H1 (cell line): Measurements from ENCODE around the gene CARD16. TPM values are rescaled to one million over a fixed set of nuclear protein-coding genes. Genes with fewer than 3 reads are reported as not detected.
A peak's percentile ranks its signal among the peaks of the same experiment; 100 is the strongest.

Experiments
- CTCF ChIA-PET: fragments of 300-600 bp; sonication (Branson Sonifier 250); formaldehyde crosslinking; loops from one replicate; lab custom pipeline; 2021; ENCODE audit not compliant: partially characterized antibody; lab: Charles Lee
- POLR2A ChIA-PET: fragments of 300-600 bp; sonication (Branson Sonifier 250); formaldehyde crosslinking; loops from one replicate; lab custom pipeline; 2021; ENCODE audit warnings: inconsistent platforms; ENCODE audit not compliant: partially characterized antibody; lab: Charles Lee
- DNase-seq, 2 experiments: peaks; one replicate each; pipeline versions ENCODE4 v3.0.0 to v3.0.0-alpha.2; 2010 to 2022; ENCODE audit warnings: low spot score in 2 of 2, low read depth in 1 of 2, mixed read lengths in 1 of 2
- FAIRE-seq: peaks from 2 replicates; lab custom pipeline; 2011; peaks lifted over from hg19 to GRCh38; lab: Jason Lieb, UNC
- H2AFZ ChIP-seq: 2 replicates; pipeline ENCODE4 v1.8.1; 2012; ENCODE audit warnings: low read length, inconsistent platforms
- H2AK5ac ChIP-seq: 2 replicates; pipeline ENCODE4 v1.6.1; 2013; ENCODE audit warnings: low read depth, low read length
- H2BK120ac ChIP-seq: replicated peaks from 2 replicates; pipeline ENCODE3; 2013; ENCODE audit warnings: low read depth, low read length, inconsistent platforms
- H2BK12ac ChIP-seq: 2 replicates; pipeline ENCODE4 v1.6.1; 2013; ENCODE audit warnings: low read depth, low read length
- H2BK15ac ChIP-seq: 2 replicates; pipeline ENCODE4 v1.6.1; 2013; ENCODE audit warnings: low read length
- H2BK20ac ChIP-seq: 2 replicates; pipeline ENCODE4 v1.6.1; 2013; ENCODE audit warnings: low read length
- H2BK5ac ChIP-seq: 2 replicates; pipeline ENCODE4 v1.6.1; 2013; ENCODE audit warnings: low read depth, low read length
- H3K14ac ChIP-seq: 2 replicates; pipeline ENCODE4 v1.6.1; 2013; ENCODE audit warnings: inconsistent platforms; ENCODE audit not compliant: insufficient read length
- H3K18ac ChIP-seq: 2 replicates; pipeline ENCODE4 v1.6.1; 2013; ENCODE audit warnings: low read length; ENCODE audit errors: extremely low read depth
- H3K23ac ChIP-seq: 2 replicates; pipeline ENCODE4 v1.6.1; 2013; ENCODE audit warnings: inconsistent platforms; ENCODE audit not compliant: insufficient read length
- H3K23me2 ChIP-seq: 2 replicates; pipeline ENCODE4 v1.6.1; 2013; ENCODE audit warnings: low read depth, low read length
- H3K27ac ChIP-seq: 2 replicates; pipeline ENCODE4 v1.6.1; 2011; ENCODE audit warnings: low read depth, low read length, inconsistent platforms
- H3K27me3 ChIP-seq, 4 experiments: replicated peaks in 1 of 4; 1 replicate in 1 of 4; 2 replicates in 3 of 4; pipeline versions ENCODE4 v1.6.1 to v1.8.1; 2011 to 2013; ENCODE audit warnings: low read length in 3 of 4, mild to moderate bottlenecking in 3 of 4, inconsistent platforms in 2 of 4, mixed read lengths in 2 of 4, moderate library complexity in 1 of 4; ENCODE audit not compliant: control insufficient read depth in 3 of 4, insufficient read depth in 3 of 4; ENCODE audit errors: extremely low read depth in 1 of 4
- H3K36me3 ChIP-seq, 4 experiments: 2 replicates each; pipeline versions ENCODE4 v1.6.1 to v1.8.1; 2011 to 2013; ENCODE audit warnings: mild to moderate bottlenecking in 4 of 4, low read length in 3 of 4, moderate library complexity in 2 of 4, control low read depth in 1 of 4, inconsistent platforms in 1 of 4; ENCODE audit not compliant: insufficient read depth in 4 of 4, control insufficient read depth in 2 of 4
- H3K4ac ChIP-seq: replicated peaks from 2 replicates; pipeline ENCODE3; 2013; ENCODE audit warnings: low read length, low read depth, mixed read lengths, inconsistent platforms; ENCODE audit not compliant: insufficient read length
- H3K4me1 ChIP-seq, 4 experiments: replicated peaks in 1 of 4; 1 replicate in 1 of 4; 2 replicates in 3 of 4; pipeline versions ENCODE4 v1.6.1 to v1.8.1; 2011 to 2013; ENCODE audit warnings: low read length in 3 of 4, inconsistent platforms in 2 of 4, mixed read lengths in 1 of 4; ENCODE audit not compliant: insufficient read depth in 4 of 4, control insufficient read depth in 3 of 4
- H3K4me2 ChIP-seq, 2 experiments: 2 replicates each; pipeline versions ENCODE4 v1.6.1 to v1.8.1; 2011 to 2013; ENCODE audit warnings: low read depth in 2 of 2, low read length in 2 of 2, control low read depth in 1 of 2, inconsistent platforms in 1 of 2, mild to moderate bottlenecking in 1 of 2; ENCODE audit not compliant: insufficient read depth in 1 of 2
- H3K4me3 ChIP-seq, 4 experiments: fragments of 200-600, 300-600 bp in 1 of 4; sonication (generic), shearing (Covaris generic), sonication (Bioruptor Twin) in 1 of 4; 2 replicates each; pipeline versions ENCODE4 v1.5.1 to v1.8.1; 2011 to 2016; ENCODE audit warnings: low read length in 4 of 4, low read depth in 3 of 4, control low read depth in 2 of 4, inconsistent platforms in 2 of 4, mild to moderate bottlenecking in 2 of 4, mixed read lengths in 1 of 4, moderate library complexity in 1 of 4; ENCODE audit not compliant: insufficient read depth in 2 of 4; ENCODE audit errors: extremely low read depth in 1 of 4
- H3K56ac ChIP-seq: replicated peaks from 2 replicates; pipeline ENCODE3; 2013; ENCODE audit warnings: low read depth, mild to moderate bottlenecking, mixed read lengths, low read length, inconsistent platforms; ENCODE audit not compliant: insufficient read length
- H3K79me1 ChIP-seq: 2 replicates; pipeline ENCODE4 v1.6.1; 2013; ENCODE audit warnings: low read depth, low read length, control low read depth
- H3K79me2 ChIP-seq, 2 experiments: 2 replicates each; pipeline versions ENCODE4 v1.6.1 to v1.8.1; 2012 to 2013; ENCODE audit warnings: low read length in 2 of 2, mild to moderate bottlenecking in 2 of 2, inconsistent platforms in 1 of 2; ENCODE audit not compliant: insufficient read depth in 2 of 2, control insufficient read depth in 1 of 2
- H3K9ac ChIP-seq, 4 experiments: replicated peaks in 1 of 4; 1 replicate in 1 of 4; 2 replicates in 3 of 4; pipeline versions ENCODE4 v1.6.1 to v1.8.1; 2011 to 2013; ENCODE audit warnings: low read depth in 3 of 4, low read length in 3 of 4, control low read depth in 2 of 4, mild to moderate bottlenecking in 2 of 4, moderate library complexity in 2 of 4, inconsistent platforms in 1 of 4; ENCODE audit errors: extremely low read depth in 1 of 4
- H3K9me3 ChIP-seq, 2 experiments: 2 replicates each; pipeline versions ENCODE4 v1.6.1 to v1.8.1; 2012 to 2013; ENCODE audit warnings: mild to moderate bottlenecking in 2 of 2, moderate library complexity in 2 of 2, control low read depth in 1 of 2, inconsistent platforms in 1 of 2, low read depth in 1 of 2, low read length in 1 of 2, mixed read lengths in 1 of 2; ENCODE audit not compliant: insufficient read depth in 2 of 2
- H4K20me1 ChIP-seq, 2 experiments: replicated peaks in 1 of 2; 2 replicates each; pipeline versions ENCODE3 to v1.8.1; 2011 to 2013; ENCODE audit warnings: inconsistent platforms in 2 of 2, low read length in 2 of 2, mild to moderate bottlenecking in 1 of 2; ENCODE audit not compliant: insufficient read depth in 2 of 2, control insufficient read depth in 1 of 2
- H4K5ac ChIP-seq: 2 replicates; pipeline ENCODE4 v1.6.1; 2013; ENCODE audit warnings: low read length, low read depth, mixed read lengths, inconsistent platforms; ENCODE audit not compliant: insufficient read length
- H4K8ac ChIP-seq: 2 replicates; pipeline ENCODE4 v1.8.0; 2013; ENCODE audit warnings: mild to moderate bottlenecking, moderate library complexity, low read length, inconsistent platforms; ENCODE audit not compliant: insufficient read depth; ENCODE audit errors: extremely low read depth
- H4K91ac ChIP-seq: replicated peaks from 2 replicates; pipeline ENCODE3; 2013; ENCODE audit warnings: low read length, mixed read lengths, inconsistent platforms; ENCODE audit not compliant: insufficient read length
- CTCF ChIP-seq, 3 experiments: IDR thresholded peaks; 1 replicate in 2 of 3; 2 replicates in 1 of 3; pipeline versions ENCODE4 v1.5.1 to v1.6.1; 2011; ENCODE audit warnings: low read length in 3 of 3, mild to moderate bottlenecking in 3 of 3, inconsistent platforms in 2 of 3, low read depth in 1 of 3, moderate library complexity in 1 of 3; ENCODE audit not compliant: insufficient read depth in 1 of 3; ENCODE audit errors: control extremely low read depth in 1 of 3
- RAD21 ChIP-seq, 2 experiments: IDR thresholded peaks in 1 of 2; conservative IDR thresholded peaks in 1 of 2; 2 replicates each; pipeline ENCODE4 v1.6.1; 2011; ENCODE audit warnings: low read depth in 2 of 2, low read length in 2 of 2, improper control_type of control experiment in 1 of 2, inconsistent platforms in 1 of 2, mild to moderate bottlenecking in 1 of 2, moderate library complexity in 1 of 2
- RFX5 ChIP-seq: IDR thresholded peaks from 2 replicates; pipeline ENCODE4 v1.6.1; 2011; ENCODE audit warnings: low read depth, low read length, improper control_type of control experiment, borderline replicate concordance
- WGBS, 2 experiments: shearing (Covaris generic) in 1 of 2; methylation state at CpG; one replicate each; pipeline versions ENCODE4 v1.1.6 to v1.1.7; 2013 to 2015; ENCODE audit warnings: low lambda C conversion rate in 2 of 2, mixed read lengths in 2 of 2, inconsistent platforms in 1 of 2, low coverage in 1 of 2, missing lambda C conversion rate in 1 of 2; ENCODE audit not compliant: insufficient replicate concordance in 2 of 2, insufficient coverage in 1 of 2, insufficient read length in 1 of 2; ENCODE audit errors: extremely low coverage in 1 of 2, missing lambda C conversion rate in 1 of 2; 5-methylcytosine and 5-hydroxymethylcytosine counted together
- polyA plus RNA-seq, 7 experiments: library from polyadenylated mRNA; depleted of rRNA in 3 of 7; stranded (reverse) in 5 of 7; unstranded in 2 of 7; fragments of >200 nt in 5 of 7; fragments of 200-250 nt in 2 of 7; gene quantifications; 1 replicate in 5 of 7; 2 replicates in 1 of 7; 4 replicates in 1 of 7; pipeline versions ENCODE4 v1.2.1 to v1.2.3, GENCODE V29; 2011 to 2013; ENCODE audit warnings: missing spikeins in 2 of 7, mixed read lengths in 2 of 7
- total RNA-seq: library from RNA; stranded (reverse); fragmentation: NEBNext Ultra II Directional; extraction: Animal tissue kit (Norgen Biotek cat#: 25700); gene quantifications from 2 replicates; pipeline ENCODE4 v1.2.1, GENCODE V29; 2021

CARD16 gene
- total and polyA plus RNA-seq, 2 of the 8 experiments (the other 6 are each of a cell fraction or from before 2014, with no cell fraction given), result not detected

GRCh38 chr11:105000167-105000566 lies 45.0 kb downstream of the CARD16 start:
- POLR2A ChIA-PET, result no interaction called here

More at GRCh38 chr11:105000167-105000566, 45.0 kb downstream of the CARD16 start:
- H4K8ac ChIP-seq, result no peak overlapping the region
- CTCF ChIA-PET, result interaction anchor here (0.6 to 1.5 kb wide), 7 partner anchors 8 to 711 kb away, joined by 3 to 5 read pairs (median 3); no protein-coding TSS in a partner anchor
- no peak overlapping the region for H2BK20ac ChIP-seq
- no peaks in the 10 kb centered on the region for H3K4me1 ChIP-seq
- H3K79me2 ChIP-seq, result no peaks in the 10 kb centered on the region
- H3K27ac ChIP-seq, result no peak overlapping the region
- H4K91ac ChIP-seq, result no peak overlapping the region
- no peak overlapping the region for H2AFZ ChIP-seq
- H3K23ac ChIP-seq, result no peak overlapping the region
- no peaks in the 10 kb centered on the region for H3K79me1 ChIP-seq
- no peak overlapping the region for H2AK5ac ChIP-seq
- H3K4me2 ChIP-seq, result no peak overlapping the region
- no peak for FAIRE-seq
- H4K20me1 ChIP-seq, result no peaks in the 10 kb centered on the region
- H2BK15ac ChIP-seq, result no peak overlapping the region
- no peak overlapping the region for H2BK120ac ChIP-seq
- WGBS, 2 experiments, result 93% methylated on average over 5 of the region's 5 CpGs; no CpG with 5 or more reads in 1 of the 2 experiments
- H2BK12ac ChIP-seq, result no peak overlapping the region
- no peaks in the 10 kb centered on the region for H3K36me3 ChIP-seq
- no peak overlapping the region for H3K56ac ChIP-seq
- no peak overlapping the region for H3K4me3 ChIP-seq
- no peak overlapping the region for H3K9ac ChIP-seq
- H3K9me3 ChIP-seq, result no peaks in the 10 kb centered on the region
- no peak overlapping the region for H3K4ac ChIP-seq
- H3K27me3 ChIP-seq, result no peaks in the 10 kb centered on the region
- H3K14ac ChIP-seq, result no peak overlapping the region
- H3K23me2 ChIP-seq, result 0 out of 2 replicates have a peak, but pooled peaks cover 2% of the 10 kb centered on the region
- peak in 1 of 2 experiments; percentile 47 for DNase-seq
- H4K5ac ChIP-seq, result no peak overlapping the region
- no peak overlapping the region for H2BK5ac ChIP-seq
- no peak overlapping the region for H3K18ac ChIP-seq
- no peak for TF ChIP-seq RFX5
- TF ChIP-seq CTCF (IDR thresholded peaks at IDR 0.05; ENCODE audit: control extremely low read depth in 1 of 3, insufficient read depth in 1 of 3, low read depth in 1 of 3, low read length in 3 of 3), result peak; percentile 2 to 30 (median 20)
- TF ChIP-seq RAD21 (IDR thresholded peaks at IDR 0.05 in 1 of 2, conservative IDR thresholded peaks at IDR 0.05 in 1 of 2; ENCODE audit: low read depth in 2 of 2, low read length in 2 of 2), result peak in 1 of 2 experiments; percentile 2; a peak in 2 of 4 replicates
- TF ChIP-seq, all 59 proteins: peak for 2
